ENCODE data around the gene EFNB2. TPM values are rescaled to one million over a fixed set of nuclear protein-coding genes. Genes with fewer than 3 reads are reported as not detected.

EFNB2 gene, protein sequence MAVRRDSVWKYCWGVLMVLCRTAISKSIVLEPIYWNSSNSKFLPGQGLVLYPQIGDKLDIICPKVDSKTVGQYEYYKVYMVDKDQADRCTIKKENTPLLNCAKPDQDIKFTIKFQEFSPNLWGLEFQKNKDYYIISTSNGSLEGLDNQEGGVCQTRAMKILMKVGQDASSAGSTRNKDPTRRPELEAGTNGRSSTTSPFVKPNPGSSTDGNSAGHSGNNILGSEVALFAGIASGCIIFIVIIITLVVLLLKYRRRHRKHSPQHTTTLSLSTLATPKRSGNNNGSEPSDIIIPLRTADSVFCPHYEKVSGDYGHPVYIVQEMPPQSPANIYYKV
- 5.8 and 5.9 TPM in 2 replicates for polyA plus RNA-seq (2014; cell fraction: cytosol; rRNA removed)
- polyA plus RNA-seq (2014; cell fraction: nucleus; rRNA removed) = 4.6 TPM in 2 replicates

DNA sequence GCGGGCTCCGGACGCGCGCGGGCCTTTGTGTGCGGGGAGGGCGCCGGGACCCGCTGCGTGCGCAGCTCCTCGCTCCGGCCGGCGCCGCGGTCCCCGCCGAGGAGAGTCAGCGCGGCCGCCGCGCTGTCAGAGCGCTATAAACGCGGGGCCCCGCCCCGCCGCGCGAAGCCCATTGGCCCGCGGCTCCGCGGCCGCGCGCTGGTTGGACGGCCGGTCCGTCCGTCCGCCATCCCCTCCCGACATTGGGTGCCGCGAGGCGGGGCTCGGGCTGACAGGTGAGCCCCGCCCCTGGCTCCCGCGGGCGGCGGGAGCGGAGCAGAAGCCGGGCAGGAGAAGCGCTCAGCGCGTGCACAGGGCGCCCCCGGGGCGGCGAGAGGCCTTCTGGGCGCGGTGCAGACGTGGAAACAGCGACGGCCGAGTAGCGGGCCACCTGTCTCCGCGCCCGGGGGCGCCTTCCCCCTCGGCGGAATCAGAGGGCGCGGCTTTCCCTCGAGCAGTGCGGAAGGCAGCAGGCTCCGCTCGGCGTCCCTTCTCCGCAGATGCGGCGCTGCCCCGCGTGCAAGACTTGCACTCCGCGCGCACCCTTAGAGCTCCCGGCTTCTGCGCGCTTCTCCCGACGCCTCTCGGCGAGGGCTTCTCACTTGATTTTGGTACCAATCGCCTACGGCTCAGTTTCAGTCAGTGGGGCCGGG lies at the start of gene EFNB2:
TSS of gene EFNB2 (minus strand) at position 111 of the 692 bp plus-strand sequence. CDS start 698 bp downstream, outside the sequence.
- DNase-seq (ENCODE audit: low spot score) = peak; percentile 93

DNA sequence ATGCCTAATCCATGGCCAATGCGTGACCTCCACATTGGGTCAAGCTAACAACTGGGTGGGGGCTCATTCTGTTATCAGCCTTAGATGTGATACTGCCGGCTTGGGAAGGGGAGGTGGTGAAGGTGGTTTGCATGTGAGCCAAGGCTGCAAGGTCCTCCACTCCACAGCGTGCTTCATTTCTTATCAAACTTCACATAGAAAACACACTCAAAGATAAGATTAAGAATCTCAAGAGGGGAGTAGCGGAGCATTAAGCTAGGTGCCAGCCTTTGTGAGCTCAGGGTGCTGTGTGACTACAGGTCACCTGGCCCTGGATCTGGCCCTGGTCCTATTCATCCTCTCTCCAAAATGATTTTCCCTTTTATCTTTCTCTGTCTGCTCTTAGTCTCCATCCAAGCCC lies 45.8 kb upstream of the EFNB2 start:
- DNase-seq (ENCODE audit: low spot score) = no peak

DNA sequence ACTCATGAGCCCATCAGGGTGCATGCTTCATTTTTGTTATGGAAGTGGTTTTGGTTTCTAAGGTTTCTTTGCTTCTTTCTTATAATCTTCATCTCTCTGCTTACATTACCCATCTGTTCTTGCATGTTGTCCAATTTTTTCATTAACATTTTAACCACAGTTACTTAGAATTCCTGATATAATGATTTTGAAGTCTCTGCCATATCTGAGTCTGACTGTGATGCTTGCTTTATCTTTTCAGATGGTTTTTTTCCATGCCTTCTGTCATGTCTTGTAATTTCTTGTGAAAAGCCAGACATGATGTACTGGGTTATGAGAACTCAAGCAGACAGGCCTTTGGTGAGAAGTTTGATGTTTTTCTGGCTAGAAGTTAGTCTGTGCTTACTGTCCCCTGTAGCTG lies 40.4 kb upstream of the EFNB2 start:
- DNase-seq (ENCODE audit: low spot score) = no peak

DNA sequence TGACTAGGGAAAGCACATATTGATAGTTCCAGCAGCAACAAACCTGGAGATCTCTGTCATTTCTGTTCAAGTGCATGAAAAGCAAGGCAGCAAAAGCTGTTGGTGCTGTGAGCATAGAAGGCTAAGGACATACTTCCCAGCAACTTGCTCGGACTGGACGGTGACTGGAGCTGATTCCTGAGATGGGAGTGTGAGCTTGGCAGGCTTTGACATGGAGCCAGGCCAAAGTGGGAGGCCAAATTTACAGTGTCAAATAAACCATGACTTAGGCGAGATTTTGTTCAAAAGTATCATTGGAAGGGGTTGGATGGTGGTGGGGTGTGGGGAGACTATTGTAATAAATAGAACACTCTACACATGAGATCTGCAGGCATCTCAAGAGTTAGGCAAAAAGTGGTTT lies 38.4 kb upstream of the EFNB2 start:
- DNase-seq (ENCODE audit: low spot score) = no peak

DNA sequence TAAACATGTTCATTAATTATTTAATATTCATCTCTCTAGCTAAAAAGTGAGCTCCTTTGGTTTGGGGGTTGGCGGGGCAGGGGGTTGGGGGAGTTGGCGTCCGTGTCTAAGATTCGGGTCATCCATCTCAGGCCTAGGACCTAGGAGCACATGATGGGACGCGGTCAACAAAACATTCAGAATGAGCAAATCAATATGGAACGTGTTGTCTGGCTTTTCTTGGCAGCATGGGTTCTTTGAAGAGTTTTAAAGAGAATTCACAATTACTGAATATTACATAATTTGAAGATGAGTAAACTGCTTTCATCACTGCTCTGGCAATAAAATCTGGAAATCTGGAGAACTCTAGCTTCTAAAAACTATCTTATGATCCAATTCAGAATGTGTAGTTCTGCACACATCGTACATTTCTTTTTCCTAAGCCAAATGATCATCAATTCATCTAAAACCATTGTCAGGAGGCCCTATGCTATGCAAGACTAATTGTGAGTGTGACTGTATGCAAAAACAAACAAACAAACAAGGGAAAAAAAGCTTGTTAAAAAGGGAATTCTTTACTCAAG lies 37.9 kb upstream of the EFNB2 start:
- DNase-seq (ENCODE audit: low spot score) = no peak

DNA sequence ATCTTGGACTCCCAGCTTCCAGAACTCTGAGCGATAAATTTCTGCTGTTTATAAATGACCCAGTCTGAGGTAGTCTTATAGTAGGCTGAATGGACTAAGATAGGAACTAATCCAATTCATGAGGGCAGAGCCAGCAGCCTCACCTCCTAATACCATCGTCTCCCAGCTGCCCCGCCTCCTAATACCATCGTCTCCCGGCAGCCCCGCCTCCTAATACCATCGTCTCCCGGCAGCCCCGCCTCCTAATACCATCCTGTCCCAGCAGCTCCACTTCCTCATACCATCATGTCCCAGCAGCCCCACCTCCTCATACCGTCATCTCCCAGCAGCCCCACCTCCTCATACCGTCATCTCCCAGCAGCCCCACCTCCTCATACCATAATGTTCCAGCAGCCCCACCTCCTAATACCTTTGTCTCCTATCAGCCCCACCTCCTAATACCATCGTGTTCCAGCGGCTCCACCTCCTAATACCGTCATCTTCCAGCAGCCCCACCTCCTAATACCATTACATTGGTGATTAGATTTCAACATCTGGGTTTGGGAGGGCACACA lies 34.9 kb upstream of the EFNB2 start:
- peak; percentile 51 for DNase-seq (ENCODE audit: low spot score)

DNA sequence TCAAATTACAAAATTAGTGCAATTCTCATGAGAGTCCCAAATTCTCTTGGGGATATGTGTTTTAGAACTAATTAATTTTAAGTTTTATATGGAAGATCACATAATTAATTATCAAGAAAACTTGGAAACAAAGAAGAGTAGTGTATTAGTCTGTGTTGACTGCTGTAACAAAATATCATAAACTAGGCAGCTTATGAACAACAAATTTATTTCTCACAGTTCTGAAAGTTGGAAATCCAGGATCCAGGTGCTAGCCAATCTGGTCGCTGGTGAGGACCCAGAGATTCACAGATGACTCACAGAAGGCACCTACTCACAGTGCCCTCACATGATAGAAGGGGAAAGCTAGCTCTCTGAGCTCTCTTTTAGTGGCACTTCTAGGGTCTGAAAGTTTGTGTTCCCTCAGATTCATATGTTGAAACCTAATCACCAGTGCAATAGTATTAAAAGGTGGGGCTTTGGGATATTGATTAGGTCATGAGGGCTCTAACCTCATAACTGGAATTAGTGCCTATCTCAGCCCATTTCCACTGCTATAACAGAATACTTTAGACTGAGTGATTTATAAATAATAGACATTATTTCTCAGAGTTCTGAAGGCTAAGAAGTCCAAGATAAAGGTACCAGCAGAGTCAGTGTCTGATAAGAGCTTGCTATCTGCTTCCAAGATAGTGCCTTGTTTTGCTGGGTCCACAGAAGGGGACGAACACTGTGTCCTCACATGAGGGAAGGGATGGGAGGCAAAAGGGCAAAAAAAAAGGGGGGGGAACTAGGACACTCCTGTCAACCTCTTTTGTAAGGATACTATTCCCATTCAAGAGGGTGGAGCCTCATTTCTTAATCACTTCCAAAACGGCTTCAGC lies 34.0 kb upstream of the EFNB2 start:
- DNase-seq (ENCODE audit: low spot score) = no peak

DNA sequence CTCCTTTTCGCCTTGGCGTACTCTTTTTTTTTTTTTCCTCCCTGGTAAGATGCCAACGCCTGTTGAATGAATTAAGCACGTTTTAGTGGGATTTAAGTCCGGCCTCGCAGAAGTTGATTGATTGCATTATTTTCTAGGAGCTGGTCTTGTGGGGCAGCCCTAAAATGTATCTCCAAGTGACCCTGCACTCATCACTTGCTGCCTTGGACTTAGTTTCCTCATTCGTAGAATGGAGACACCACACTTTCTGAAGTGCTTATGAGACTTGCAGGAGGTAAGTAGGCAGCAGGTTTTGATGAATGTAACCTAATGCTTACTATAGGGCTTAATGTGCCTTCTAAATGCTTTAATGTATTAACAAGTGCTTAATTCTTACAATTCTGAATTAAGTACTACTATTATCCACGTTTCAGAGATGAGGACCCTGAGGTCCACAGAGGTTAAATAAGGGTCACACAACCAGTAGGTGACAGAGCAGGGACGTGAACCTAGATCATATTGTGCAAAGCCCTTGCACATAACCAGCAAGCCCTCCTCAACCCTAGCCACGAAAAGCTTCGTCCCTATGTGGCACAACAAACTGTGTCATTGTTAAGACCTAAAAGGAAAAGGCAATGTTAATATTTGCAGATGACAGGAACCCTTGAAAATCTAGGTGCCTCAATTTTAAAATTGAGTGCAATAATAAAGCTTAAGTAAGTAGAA lies 33.0 kb upstream of the EFNB2 start:
- no peak for DNase-seq (ENCODE audit: low spot score)

DNA sequence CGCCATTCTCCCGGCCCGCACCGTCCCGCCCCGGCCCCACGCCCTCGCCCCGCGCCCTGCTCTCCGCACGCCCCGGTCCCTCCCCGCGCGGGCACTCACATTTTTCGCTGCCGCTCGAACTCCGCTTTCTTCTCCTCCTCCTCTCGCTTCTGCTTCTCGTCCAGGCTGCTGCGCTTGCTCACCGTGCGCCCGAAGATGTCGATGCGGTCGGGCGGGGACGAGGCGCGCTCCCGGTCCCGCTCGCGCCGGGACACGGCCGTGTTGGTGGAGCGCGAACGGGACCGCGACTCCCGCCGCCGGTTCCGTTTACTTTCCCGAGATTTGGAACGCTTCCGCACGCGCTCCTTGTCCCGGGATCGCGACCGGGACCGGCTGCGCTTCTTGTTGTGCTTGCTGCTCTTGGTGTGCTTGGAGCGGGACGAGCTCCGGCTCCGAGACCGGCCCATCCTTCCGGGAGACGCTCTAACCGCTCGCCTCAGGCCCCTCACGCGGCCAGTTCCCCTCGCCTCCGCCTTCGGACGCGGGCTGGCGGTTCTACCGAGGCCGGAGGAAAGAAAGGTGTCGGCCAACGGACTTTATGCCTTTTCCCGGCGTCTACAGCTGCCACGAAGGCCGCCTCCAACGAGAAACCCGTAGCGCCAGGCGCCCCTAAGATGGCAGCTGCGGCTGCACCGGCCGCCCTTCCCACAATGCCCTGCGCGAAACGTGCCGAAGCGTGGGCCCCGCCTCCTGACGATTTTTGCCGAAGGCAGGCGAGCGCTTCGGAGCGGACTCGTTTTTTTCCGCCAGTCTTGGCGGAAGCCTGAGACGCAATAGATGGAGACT lies 32.2 kb upstream of the EFNB2 start, which contains the start of gene ARGLU1:
TSS of gene ARGLU1 (minus strand) at position 664 of the 825 bp plus-strand sequence. CDS start at position 446, 218 bp downstream.
- DNase-seq (ENCODE audit: low spot score) = peak; percentile 89

DNA sequence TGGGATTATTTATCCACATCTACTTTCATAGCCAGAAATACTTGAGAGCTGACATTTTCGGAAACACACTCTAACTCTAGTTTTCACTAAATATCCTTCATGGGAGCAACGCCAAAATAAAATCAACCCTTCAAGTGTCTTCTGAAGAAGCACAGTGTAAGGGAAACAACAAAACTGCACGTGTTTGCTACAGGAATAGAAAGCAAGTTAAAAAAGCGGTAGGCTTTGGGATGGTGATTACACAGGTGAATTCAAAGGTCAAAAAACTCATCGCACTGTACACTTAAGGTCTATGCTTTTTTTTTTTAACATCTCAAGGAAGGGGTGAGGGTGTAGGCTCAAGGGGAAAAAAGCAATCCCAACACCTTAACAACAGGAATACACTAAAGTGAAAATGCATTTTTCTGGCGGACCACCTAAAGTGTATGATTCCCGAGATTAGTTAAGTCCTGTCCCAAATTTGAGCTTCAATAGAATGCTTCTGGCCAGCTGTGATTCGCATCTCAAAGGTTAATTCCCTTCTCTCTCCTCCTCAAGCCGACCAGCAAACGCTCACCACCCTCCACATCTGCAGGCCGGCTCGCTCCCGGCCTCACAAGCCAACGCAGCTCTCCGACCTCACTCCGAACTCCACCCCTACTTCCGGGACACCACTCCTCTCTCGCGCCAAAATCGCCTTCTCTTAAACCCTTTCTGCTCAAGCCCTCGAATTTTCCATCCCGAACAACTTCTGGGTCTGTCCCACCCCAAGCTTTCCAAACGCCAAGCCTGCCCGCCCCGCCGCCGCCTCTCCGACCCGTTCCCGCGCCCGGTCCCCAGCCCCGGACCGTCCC lies 31.4 kb upstream of the EFNB2 start:
- DNase-seq (ENCODE audit: low spot score) = peak; percentile 71

DNA sequence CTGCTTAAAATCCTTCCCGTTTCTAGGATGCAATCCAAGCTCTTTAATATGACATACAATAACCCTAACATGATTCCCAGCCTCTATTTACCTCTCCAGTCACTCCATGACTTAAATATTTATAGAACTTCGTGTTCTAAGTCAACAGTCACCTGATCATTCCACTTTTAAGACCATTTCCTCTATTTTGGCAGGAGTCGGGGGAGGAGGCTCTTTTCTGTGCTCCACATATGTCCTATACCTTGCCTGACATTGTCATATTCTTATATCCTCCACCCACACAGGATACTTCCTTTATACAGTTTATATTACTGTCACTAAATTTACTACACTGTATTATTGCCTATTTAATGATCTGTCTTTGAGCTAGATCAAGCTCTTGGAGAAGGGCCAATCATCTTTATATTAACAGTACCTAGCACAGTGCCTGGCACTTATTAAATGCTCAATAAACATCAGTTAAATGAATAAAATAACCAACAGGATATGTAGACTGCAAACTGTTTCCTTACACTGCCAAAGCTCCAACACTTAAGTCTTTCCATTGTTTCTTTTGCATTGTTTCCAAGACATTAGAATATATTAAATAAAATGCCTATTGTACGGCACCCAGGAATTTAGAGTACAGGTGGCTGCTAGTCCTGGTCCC lies 29.8 kb upstream of the EFNB2 start:
- DNase-seq (ENCODE audit: low spot score) = no peak

DNA sequence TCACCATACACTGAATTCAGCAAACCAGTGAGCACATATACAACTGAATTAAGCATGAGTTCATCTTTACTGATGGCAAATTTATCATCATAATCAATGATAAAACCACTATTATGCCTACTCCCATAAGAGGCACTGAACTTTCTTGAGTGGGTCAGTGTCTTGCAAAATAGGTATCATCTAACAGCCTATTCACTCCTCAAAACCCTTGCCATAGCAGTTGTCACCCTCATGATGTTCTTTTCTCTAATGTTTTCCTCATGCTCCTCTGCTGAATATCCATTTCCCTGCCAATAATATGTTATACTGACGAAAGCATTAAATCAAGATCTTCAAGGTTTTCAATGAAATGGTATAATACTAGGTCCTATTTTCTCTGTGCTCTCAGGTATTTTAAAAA lies 26.8 kb upstream of the EFNB2 start:
- no peak for DNase-seq (ENCODE audit: low spot score)

DNA sequence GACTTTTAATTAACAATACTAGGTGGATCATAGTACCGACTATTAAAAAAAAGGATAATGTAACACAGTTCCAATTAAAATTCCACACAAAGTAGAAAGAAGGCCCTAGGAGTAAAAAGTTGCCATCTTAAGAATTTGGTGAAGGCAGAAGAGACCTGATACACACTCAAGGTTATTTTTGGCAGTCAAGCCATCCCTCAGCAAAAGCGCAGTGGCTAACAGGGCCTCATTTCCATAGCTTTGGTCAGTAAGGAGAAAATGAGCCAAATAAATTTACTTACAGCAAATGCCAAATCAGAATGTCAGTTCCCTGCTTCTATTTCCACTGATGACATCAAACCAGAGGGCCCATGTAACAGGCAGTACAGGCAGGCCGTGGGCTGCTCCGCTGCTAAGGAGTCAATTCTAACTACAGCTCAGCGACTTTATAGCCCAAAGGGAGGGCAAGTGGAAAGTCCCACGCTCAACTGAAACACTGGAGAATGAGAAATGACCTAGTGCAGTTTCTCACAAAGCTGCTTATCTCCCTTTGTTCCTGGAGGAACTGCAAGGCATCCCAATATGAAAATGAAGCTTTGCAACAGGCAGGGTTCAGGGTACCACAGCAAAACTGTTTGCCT lies 26.2 kb upstream of the EFNB2 start:
- no peak for DNase-seq (ENCODE audit: low spot score)

DNA sequence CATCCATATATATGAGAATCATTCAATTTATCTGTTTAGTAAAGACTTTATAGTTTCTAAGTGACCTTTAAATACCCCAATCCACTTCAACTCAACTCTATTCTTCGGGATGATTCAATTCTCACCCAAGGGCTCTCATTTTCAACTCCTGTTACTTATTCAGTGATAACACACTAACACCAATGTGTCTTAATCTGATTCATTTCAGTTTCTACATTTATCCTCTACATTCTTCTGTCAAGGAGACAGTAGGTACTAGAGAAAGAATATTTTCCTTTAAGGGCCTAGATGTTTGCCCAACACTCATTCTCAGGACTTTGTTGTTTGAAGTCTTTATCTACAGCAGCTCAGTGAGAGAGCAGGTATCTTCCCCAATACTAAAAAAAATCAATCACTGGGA lies 25.4 kb upstream of the EFNB2 start:
- no peak for DNase-seq (ENCODE audit: low spot score)

DNA sequence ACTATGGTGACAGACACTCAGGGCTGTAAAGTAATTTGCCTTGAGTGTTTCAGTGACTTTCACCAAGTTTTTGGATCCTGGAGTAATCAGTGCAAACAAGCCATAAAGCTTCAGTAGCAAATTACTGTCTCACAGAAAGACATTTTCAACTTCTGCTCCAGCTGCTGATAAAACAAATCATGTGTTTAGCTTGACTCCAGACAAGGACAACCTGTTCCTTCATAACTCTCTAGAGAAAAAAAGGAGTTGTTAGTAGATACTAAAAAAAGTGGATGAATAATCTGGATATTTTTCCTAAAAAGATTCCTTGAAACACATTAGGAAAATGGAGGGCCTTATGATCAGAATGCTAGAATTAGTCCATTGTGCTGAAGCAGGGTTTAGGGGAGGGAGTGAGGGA lies 23.1 kb upstream of the EFNB2 start:
- DNase-seq (ENCODE audit: low spot score) = no peak

DNA sequence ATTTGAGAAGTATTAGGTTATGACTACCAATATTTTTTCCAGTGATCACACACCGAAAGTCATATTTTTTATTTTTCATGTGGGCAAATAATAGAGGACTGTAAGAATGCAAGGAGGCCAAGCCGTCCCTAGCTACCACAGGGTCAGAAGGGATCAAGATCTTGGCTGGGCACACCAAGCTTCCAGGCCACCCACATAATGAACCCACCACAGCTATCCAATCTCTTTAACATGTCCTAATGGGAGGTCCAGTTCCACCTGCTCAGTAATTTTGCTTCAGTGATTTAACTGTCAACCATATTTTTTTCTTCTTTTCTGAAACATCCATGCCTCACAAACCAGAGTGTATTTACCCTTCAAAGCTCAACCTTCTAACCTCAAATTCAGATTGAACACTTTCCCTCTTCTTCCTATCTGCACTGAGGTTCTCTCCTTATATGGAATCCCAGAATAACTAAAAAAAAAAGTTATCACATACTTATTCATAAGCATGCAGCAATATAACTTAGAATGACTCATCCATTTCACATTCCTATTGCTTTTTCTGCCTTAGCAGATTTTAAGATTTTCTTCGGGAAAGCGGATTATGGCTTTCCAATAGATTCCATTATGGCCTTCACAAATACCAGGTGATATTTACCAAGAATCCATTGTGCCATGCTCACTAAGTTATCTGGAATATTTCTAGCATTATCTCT lies 20.3 kb upstream of the EFNB2 start:
- no peak for DNase-seq (ENCODE audit: low spot score)

DNA sequence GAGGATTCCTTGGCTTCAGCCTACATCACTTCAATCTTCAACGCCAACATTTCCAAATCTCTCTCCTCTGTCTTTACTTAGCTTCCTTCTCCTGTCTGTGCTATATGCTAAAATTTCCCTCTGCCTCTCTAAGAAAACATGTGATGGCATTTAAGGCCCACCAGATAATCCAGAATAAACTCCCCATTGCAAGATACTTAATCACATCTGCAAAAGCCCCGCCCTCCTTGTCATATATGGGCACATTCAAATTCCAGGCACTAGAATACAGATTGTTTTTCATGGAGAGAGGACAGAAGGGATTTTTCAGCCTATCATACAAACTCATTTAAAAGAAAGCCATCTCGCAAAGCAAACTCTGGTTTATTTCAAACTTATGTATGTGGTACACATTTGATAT lies 16.3 kb upstream of the EFNB2 start:
- no peak for DNase-seq (ENCODE audit: low spot score)

Measured in SK-N-DZ (cell line).